ENCODE measurements around the gene PLAC9.

PLAC9 gene

DNA sequence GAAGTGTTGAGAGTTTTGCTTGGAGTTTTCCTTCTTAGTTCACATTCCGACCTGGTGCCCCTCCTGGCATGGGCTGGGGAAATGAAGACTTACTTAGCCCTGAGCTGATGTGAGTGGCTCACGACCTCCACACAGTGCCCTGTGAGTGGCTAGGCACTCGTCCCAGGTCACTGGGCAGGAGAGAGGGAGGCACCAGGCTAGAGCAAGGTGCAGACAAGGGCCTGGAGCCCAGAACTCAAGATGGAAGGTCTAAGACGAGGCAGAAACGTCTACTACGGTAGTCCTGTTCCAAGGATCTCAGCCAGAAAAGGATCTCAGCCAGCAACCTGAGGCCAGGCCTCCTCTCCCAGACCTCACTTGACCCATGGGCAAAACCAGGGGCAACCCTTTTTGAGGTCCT, 50.5 kb downstream of the PLAC9 start:
- TF ChIP-seq ESRRG (CRISPR knock-in tag; IDR thresholded peaks at IDR 0.05): no peak
- ATAC-seq: no peak

DNA sequence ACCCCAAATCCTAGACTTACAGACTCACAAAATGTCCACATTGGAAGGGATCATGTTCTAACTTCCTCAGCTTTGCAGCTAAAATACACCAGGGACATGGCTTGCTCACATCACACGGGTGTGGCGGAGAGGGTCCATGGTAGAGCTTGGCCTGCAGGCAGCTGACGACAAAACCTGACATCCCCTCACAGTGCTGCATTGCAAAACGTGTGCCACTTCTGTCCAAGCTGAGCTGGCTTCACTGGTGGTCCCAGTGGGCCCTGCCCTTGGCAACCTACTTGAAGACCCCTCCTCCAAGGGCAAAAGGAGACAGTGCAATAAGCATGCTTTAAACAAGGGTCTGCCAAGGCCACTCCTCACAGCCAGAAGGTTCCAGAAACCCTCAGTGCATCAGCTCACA, 50.9 kb downstream of the PLAC9 start:
- TF ChIP-seq ARNTL (CRISPR knock-in tag; IDR thresholded peaks at IDR 0.05; ENCODE audit: borderline replicate concordance, low read depth) (no peak), ZNF565 (CRISPR knock-in tag; conservative IDR thresholded peaks at IDR 0.05; ENCODE audit: low read depth) (no peak), ZFP3 (CRISPR knock-in tag; IDR thresholded peaks at IDR 0.05) (no peak), ESRRG (CRISPR knock-in tag; IDR thresholded peaks at IDR 0.05) (no peak), ZC3H10 (CRISPR knock-in tag; IDR thresholded peaks at IDR 0.05) (no peak)
- TF ChIP-seq, protein P1, sequence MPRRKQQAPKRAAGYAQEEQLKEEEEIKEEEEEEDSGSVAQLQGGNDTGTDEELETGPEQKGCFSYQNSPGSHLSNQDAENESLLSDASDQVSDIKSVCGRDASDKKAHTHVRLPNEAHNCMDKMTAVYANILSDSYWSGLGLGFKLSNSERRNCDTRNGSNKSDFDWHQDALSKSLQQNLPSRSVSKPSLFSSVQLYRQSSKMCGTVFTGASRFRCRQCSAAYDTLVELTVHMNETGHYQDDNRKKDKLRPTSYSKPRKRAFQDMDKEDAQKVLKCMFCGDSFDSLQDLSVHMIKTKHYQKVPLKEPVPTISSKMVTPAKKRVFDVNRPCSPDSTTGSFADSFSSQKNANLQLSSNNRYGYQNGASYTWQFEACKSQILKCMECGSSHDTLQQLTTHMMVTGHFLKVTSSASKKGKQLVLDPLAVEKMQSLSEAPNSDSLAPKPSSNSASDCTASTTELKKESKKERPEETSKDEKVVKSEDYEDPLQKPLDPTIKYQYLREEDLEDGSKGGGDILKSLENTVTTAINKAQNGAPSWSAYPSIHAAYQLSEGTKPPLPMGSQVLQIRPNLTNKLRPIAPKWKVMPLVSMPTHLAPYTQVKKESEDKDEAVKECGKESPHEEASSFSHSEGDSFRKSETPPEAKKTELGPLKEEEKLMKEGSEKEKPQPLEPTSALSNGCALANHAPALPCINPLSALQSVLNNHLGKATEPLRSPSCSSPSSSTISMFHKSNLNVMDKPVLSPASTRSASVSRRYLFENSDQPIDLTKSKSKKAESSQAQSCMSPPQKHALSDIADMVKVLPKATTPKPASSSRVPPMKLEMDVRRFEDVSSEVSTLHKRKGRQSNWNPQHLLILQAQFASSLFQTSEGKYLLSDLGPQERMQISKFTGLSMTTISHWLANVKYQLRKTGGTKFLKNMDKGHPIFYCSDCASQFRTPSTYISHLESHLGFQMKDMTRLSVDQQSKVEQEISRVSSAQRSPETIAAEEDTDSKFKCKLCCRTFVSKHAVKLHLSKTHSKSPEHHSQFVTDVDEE (CRISPR knock-in tag; IDR thresholded peaks at IDR 0.05): no peak
- no peak for ATAC-seq

DNA sequence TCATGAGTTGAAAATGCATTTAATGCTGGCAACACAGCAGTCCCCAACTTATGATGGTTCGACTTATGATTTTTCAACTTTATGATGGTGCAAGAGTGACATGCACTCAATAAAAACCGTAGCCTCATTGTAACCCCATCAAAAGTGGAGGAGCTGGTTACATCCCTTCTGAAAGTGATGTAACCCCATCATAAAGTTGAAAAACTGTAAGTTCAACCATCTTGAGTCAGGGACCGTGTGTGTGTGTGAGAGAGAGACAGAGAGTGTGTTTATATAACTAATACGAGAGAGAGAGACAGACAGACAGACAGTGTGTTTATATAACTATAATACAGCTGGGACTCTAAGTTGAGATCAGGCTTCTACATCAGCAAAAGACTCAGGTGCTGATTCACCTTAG, 51.8 kb downstream of the PLAC9 start:
- no peak for ATAC-seq
- TF ChIP-seq ISL1 (CRISPR knock-in tag; IDR thresholded peaks at IDR 0.05) (no peak), RARB (CRISPR knock-in tag; IDR thresholded peaks at IDR 0.05) (no peak), ZFP3 (CRISPR knock-in tag; IDR thresholded peaks at IDR 0.05) (no peak), ZNF8 (CRISPR knock-in tag; IDR thresholded peaks at IDR 0.05) (no peak), ARNTL (CRISPR knock-in tag; IDR thresholded peaks at IDR 0.05; ENCODE audit: borderline replicate concordance, low read depth) (no peak), PPARA (CRISPR knock-in tag; IDR thresholded peaks at IDR 0.05; ENCODE audit: borderline replicate concordance) (no peak), ZFP30 (CRISPR knock-in tag; IDR thresholded peaks at IDR 0.05) (no peak), TOX (CRISPR knock-in tag; IDR thresholded peaks at IDR 0.05; ENCODE audit: borderline replicate concordance) (no peak), GLIS3 (CRISPR knock-in tag; IDR thresholded peaks at IDR 0.05) (no peak), ZNF565 (CRISPR knock-in tag; conservative IDR thresholded peaks at IDR 0.05; ENCODE audit: low read depth) (no peak), TCF4 (CRISPR knock-in tag; IDR thresholded peaks at IDR 0.05; ENCODE audit: borderline replicate concordance) (no peak), BACH2 (CRISPR knock-in tag; IDR thresholded peaks at IDR 0.05; ENCODE audit: borderline replicate concordance) (no peak), ESRRG (CRISPR knock-in tag; IDR thresholded peaks at IDR 0.05) (no peak), ZC3H10 (CRISPR knock-in tag; IDR thresholded peaks at IDR 0.05) (no peak), OSR1 (CRISPR knock-in tag; IDR thresholded peaks at IDR 0.05) (no peak)
- TF ChIP-seq, protein P2, sequence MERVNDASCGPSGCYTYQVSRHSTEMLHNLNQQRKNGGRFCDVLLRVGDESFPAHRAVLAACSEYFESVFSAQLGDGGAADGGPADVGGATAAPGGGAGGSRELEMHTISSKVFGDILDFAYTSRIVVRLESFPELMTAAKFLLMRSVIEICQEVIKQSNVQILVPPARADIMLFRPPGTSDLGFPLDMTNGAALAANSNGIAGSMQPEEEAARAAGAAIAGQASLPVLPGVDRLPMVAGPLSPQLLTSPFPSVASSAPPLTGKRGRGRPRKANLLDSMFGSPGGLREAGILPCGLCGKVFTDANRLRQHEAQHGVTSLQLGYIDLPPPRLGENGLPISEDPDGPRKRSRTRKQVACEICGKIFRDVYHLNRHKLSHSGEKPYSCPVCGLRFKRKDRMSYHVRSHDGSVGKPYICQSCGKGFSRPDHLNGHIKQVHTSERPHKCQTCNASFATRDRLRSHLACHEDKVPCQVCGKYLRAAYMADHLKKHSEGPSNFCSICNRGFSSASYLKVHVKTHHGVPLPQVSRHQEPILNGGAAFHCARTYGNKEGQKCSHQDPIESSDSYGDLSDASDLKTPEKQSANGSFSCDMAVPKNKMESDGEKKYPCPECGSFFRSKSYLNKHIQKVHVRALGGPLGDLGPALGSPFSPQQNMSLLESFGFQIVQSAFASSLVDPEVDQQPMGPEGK (CRISPR knock-in tag; IDR thresholded peaks at IDR 0.05; ENCODE audit: borderline replicate concordance): no peak
- TF ChIP-seq, protein P3, sequence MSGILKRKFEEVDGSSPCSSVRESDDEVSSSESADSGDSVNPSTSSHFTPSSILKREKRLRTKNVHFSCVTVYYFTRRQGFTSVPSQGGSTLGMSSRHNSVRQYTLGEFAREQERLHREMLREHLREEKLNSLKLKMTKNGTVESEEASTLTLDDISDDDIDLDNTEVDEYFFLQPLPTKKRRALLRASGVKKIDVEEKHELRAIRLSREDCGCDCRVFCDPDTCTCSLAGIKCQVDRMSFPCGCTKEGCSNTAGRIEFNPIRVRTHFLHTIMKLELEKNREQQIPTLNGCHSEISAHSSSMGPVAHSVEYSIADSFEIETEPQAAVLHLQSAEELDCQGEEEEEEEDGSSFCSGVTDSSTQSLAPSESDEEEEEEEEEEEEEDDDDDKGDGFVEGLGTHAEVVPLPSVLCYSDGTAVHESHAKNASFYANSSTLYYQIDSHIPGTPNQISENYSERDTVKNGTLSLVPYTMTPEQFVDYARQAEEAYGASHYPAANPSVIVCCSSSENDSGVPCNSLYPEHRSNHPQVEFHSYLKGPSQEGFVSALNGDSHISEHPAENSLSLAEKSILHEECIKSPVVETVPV (CRISPR knock-in tag; IDR thresholded peaks at IDR 0.05): no peak
- TF ChIP-seq, protein P4, sequence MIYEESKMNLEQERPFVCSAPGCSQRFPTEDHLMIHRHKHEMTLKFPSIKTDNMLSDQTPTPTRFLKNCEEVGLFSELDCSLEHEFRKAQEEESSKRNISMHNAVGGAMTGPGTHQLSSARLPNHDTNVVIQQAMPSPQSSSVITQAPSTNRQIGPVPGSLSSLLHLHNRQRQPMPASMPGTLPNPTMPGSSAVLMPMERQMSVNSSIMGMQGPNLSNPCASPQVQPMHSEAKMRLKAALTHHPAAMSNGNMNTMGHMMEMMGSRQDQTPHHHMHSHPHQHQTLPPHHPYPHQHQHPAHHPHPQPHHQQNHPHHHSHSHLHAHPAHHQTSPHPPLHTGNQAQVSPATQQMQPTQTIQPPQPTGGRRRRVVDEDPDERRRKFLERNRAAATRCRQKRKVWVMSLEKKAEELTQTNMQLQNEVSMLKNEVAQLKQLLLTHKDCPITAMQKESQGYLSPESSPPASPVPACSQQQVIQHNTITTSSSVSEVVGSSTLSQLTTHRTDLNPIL (CRISPR knock-in tag; IDR thresholded peaks at IDR 0.05; ENCODE audit: low read depth): no peak

DNA sequence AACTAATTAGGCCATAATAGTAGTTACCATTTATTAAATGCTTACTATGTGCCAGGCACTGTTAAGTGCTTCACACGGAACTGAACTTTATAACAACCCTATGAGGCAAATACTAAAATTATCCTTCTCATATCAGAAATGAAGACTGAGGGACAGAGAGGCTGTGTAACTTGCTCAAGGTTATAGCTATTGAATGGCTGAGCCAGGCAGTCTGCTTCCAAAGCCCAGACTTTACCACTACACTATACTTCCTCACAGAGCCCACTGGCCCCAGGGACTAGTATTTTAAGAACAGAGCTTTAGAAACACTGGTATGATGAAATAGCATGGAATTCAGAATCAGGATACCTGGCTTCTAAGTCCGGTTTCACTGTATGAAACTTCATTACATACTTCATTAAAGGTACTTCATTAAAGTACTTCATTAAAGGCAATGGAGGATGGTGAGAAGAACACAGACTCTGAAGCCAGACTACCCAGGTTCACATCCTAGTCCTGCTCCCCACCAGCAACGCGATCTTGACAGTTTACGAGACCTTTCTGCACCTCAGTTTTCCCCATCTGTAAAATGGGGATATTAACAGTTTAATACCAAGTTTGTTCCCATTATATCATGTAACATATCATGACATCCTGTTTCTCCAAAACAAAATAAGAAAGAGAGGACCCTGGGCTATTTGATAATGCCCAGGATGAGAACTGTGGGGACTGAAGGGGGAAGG, 53.2 kb downstream of the PLAC9 start:
- no peak for ATAC-seq
- TF ChIP-seq, protein P4 (CRISPR knock-in tag; IDR thresholded peaks at IDR 0.05; ENCODE audit: low read depth): no peak
- no peak for TF ChIP-seq ISL1 (CRISPR knock-in tag; IDR thresholded peaks at IDR 0.05)
- no peak for TF ChIP-seq ZNF565 (CRISPR knock-in tag; conservative IDR thresholded peaks at IDR 0.05; ENCODE audit: low read depth)
- TF ChIP-seq RARB (CRISPR knock-in tag; IDR thresholded peaks at IDR 0.05): no peak
- no peak for TF ChIP-seq SNAI2 (CRISPR knock-in tag; IDR thresholded peaks at IDR 0.05)
- TF ChIP-seq, protein P3 (CRISPR knock-in tag; IDR thresholded peaks at IDR 0.05): no peak
- TF ChIP-seq, protein P1 (CRISPR knock-in tag; IDR thresholded peaks at IDR 0.05): no peak
- TF ChIP-seq TOX (CRISPR knock-in tag; IDR thresholded peaks at IDR 0.05; ENCODE audit: borderline replicate concordance): no peak
- TF ChIP-seq BACH2 (CRISPR knock-in tag; IDR thresholded peaks at IDR 0.05; ENCODE audit: borderline replicate concordance): no peak
- no peak for TF ChIP-seq OSR1 (CRISPR knock-in tag; IDR thresholded peaks at IDR 0.05)
- TF ChIP-seq GLIS3 (CRISPR knock-in tag; IDR thresholded peaks at IDR 0.05): no peak

All from SK-N-SH treated with all-trans-retinoic acid at 6 μM for 48 hours (cell line).